Measurements from ENCODE around the gene OSER1.
A peak's percentile ranks its signal among the peaks of the same experiment; 100 is the strongest.
"Not testable (repeated sequence)": the region's sequence is repeated elsewhere in the genome, so short reads cannot be mapped to it uniquely, and the experiment has no call there.

The OSER1 gene

GRCh38 chr20:44200983-44201382 is 9.6 kb downstream of the OSER1 start:
- no peak for DNase-seq (ENCODE audit: low read depth, low spot score)

- DNase-seq (ENCODE audit: low read depth, low spot score): no peak
These were observed 10.2 kb downstream of the OSER1 start for GRCh38 chr20:44200371-44200770.

GRCh38 chr20:44199877-44200276 is 10.7 kb downstream of the OSER1 start:
- DNase-seq (ENCODE audit: low read depth, low spot score): no peak

GRCh38 chr20:44198872-44199271 is 11.7 kb downstream of the OSER1 start:
- DNase-seq (ENCODE audit: low read depth, low spot score): no peak

GRCh38 chr20:44196271-44196670 is 14.3 kb downstream of the OSER1 start:
- DNase-seq (ENCODE audit: low read depth, low spot score): no peak

- no peak for DNase-seq (ENCODE audit: low read depth, low spot score)
These were observed 15.0 kb downstream of the OSER1 start for GRCh38 chr20:44195605-44196004.

- DNase-seq (ENCODE audit: low read depth, low spot score): no peak
These were observed 16.8 kb downstream of the OSER1 start for GRCh38 chr20:44193801-44194200.

- not testable (repeated sequence) for DNase-seq (ENCODE audit: low read depth, low spot score)
These were observed 18.9 kb downstream of the OSER1 start for GRCh38 chr20:44191640-44192039.

- DNase-seq (ENCODE audit: low read depth, low spot score): peak; percentile 67
These were observed 20.2 kb downstream of the OSER1 start for GRCh38 chr20:44190197-44190852.

GRCh38 chr20:44188752-44189151 is 21.8 kb downstream of the OSER1 start:
- no peak for DNase-seq (ENCODE audit: low read depth, low spot score)

- DNase-seq (ENCODE audit: low read depth, low spot score): no peak
These were observed 22.5 kb downstream of the OSER1 start for GRCh38 chr20:44187772-44188709.

GRCh38 chr20:44187054-44187771 is 23.4 kb downstream of the OSER1 start, which contains the start of gene JPH2:
Gene JPH2 (minus strand): TSS chr20:44187188. CDS start chr20:44186705, 483 bp downstream.
- no peak for DNase-seq (ENCODE audit: low read depth, low spot score)

GRCh38 chr20:44186674-44187053 is 23.9 kb downstream of the OSER1 start:
- no peak for DNase-seq (ENCODE audit: low read depth, low spot score)

GRCh38 chr20:44186201-44186600 is 24.4 kb downstream of the OSER1 start:
- DNase-seq (ENCODE audit: low read depth, low spot score): no peak

GRCh38 chr20:44185574-44185973 is 25.0 kb downstream of the OSER1 start:
- DNase-seq (ENCODE audit: low read depth, low spot score): no peak

- DNase-seq (ENCODE audit: low read depth, low spot score): no peak
These were observed 27.3 kb downstream of the OSER1 start for GRCh38 chr20:44183282-44183681.

- no peak for DNase-seq (ENCODE audit: low read depth, low spot score)
These were observed 27.7 kb downstream of the OSER1 start for GRCh38 chr20:44182863-44183262.

- no peak for DNase-seq (ENCODE audit: low read depth, low spot score)
These were observed 28.3 kb downstream of the OSER1 start for GRCh38 chr20:44182135-44182765.

GRCh38 chr20:44181611-44182010 is 29.0 kb downstream of the OSER1 start:
- no peak for DNase-seq (ENCODE audit: low read depth, low spot score)

- DNase-seq (ENCODE audit: low read depth, low spot score): no peak
These were observed 29.8 kb downstream of the OSER1 start for GRCh38 chr20:44180814-44181213.

- DNase-seq (ENCODE audit: low read depth, low spot score): no peak
These were observed 33.6 kb downstream of the OSER1 start for GRCh38 chr20:44176833-44177534.
